GM19467 (cell line): ENCODE measurements around the gene NOP16.

ENCODE experiments used
- ATAC-seq: cut with Tn5 transposase; IDR thresholded peaks from one replicate; pipeline ENCODE4 v1.9.1; 2021; ENCODE audit warnings: mild to moderate bottlenecking, moderate library complexity; ENCODE audit not compliant: unreplicated experiment

NOP16 gene

GRCh38 chr5:176361437-176362232 lies 26.8 kb downstream of the NOP16 start, which contains the start of gene KIAA1191:
Gene KIAA1191 (minus strand): TSS chr5:176361764. CDS start chr5:176359508, 2,256 bp downstream.
- ATAC-seq: peak; percentile 91

- ATAC-seq: no peak
These were observed 27.4 kb downstream of the NOP16 start for GRCh38 chr5:176360894-176361436.

DNA sequence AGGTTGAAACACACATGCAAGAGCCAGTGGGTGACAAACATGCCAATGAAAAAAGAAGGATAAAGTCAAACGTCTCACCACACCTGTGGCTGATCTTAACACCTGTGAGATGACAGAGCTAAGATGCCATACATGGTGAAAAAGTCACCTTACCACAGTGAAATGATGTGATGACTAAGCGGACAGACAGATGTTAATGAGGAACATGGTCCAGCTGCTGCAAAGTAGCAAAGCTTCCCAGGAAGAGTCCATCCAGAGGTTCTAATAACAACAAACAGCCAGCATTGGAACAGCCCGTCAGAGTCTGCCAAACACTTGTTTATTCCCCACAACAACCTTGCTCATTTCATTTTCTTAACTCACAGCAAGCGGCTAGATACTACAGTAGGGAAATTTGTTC lies 28.7 kb downstream of the NOP16 start:
- ATAC-seq: no peak

DNA sequence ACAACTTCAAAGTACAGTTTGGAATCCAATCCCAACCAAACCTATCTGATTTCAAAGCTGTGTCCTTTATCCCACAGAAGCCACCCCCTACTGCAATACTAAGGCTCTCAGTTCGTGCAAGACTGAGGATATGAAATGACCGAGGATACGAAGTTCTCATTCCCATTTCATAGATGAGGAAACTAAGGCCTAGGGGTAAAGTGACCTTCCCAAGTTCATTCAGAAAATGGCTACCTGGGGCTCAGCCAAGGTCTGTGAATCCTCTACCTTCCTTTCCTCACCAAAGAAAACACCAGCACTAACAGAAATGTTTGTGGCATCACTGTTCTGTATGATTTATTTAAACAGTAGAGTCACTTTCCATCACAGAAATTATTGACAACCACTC lies 32.2 kb downstream of the NOP16 start:
- no peak for ATAC-seq

DNA sequence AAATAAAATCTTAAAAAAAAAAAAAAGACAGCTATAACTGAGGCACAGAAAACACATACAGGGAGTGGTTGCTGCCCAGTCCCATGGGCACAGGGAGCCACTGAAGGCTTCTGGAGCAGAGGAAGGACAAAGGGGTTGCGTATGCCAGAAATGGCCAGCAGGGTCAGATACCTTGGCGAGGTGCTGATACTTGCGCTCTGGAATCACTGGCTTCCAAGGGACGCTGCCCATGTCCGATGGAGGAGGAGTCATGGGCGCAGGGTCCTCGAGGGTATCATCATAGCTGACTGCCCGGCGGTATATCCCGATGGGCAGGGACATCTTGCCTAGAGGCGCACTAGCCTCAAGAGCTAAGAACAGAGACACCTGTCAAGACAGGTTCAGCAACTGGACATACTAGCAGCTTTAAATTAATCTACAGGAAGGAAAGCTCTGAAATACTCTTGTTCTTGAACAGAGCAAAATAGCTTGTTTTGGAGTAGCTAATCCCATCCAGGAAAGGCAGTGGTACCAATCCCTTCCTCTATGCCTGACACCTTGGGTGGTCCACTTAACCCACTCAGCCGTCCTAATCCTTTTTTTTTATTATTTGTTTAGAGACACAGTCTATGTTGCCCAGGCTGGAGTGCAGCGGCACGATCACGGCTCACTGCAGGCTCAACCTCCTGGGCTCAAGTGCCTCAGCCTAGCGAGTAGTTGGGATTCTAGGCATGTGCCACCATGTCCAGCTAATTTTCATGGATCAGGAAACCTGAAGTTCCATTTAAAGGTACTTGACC lies 32.8 kb downstream of the NOP16 start:
- no peak for ATAC-seq

DNA sequence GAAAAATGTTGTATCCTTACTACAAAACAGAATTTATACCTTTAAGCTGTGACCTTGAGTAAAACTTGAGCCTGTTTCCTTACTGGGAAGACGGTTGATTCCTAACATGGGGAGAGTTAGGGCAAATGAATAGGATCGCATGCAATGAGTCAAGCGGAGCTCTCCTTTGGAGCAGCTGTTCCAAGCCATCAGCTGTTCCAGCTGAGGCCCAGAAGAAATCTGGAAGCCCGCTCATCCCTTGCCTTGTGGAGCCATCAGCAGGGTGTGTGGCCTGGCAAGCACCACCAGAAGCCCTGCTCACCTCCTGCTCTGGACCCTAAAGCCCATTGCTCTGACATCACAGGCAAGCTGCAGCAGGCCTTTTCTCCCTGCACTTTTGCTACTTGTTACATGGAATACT lies 34.9 kb downstream of the NOP16 start:
- ATAC-seq: no peak

GRCh38 chr5:176352116-176352878 lies 36.1 kb downstream of the NOP16 start:
- ATAC-seq: no peak

GRCh38 chr5:176350416-176350815 lies 38.0 kb downstream of the NOP16 start:
- ATAC-seq: no peak

DNA sequence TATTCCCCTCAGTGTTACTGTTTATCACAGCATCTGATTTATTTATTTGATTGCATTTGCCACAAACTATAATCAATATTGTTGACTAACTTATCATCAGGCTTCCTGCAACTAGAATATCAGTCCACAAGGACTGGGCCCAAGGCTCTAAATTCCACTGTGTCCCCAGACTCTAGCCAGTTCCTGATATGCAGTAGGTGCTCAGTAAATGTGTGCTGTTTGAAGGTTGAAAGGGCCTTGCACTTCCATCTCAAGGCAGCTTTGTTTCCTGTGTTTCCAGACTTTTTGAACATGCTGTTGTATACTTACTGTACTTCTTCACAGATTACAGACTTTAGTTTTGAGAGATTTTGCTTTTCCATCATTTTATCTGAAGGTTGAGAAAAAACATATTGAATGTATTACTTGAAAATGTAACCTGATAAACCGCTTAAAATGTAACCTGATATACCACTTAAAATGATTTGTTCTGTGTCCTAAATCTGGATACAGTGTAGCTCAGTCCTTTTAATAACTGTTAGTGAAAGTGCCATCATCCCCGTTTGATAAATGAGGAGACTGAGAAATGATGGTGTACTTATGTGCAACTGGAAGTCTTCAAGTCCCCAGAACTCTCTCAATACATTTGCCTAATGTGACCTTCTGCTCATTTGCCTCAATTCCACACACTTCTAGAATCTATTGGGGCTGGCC lies 45.5 kb downstream of the NOP16 start:
- ATAC-seq: no peak

DNA sequence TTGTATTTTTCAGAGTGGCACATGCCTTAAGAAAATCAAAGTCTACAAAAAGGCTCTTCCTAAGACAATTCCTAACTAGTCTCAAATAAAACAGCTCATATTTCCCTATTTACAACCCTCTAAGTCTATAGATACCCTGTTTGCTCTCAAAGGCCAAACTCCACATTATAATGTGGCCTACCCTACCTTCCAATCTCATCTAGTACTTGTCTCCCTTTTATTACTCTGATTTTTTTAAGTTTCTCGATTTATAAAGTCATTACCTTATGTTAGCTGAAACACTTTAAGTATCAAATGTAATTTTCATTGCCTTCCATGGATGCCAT lies 46.3 kb downstream of the NOP16 start:
- ATAC-seq: no peak

GRCh38 chr5:176341325-176342157 lies 46.9 kb downstream of the NOP16 start:
- ATAC-seq: no peak

GRCh38 chr5:176339304-176339703 lies 49.1 kb downstream of the NOP16 start:
- no peak for ATAC-seq

GRCh38 chr5:176337913-176338312 lies 50.5 kb downstream of the NOP16 start:
- no peak for ATAC-seq

DNA sequence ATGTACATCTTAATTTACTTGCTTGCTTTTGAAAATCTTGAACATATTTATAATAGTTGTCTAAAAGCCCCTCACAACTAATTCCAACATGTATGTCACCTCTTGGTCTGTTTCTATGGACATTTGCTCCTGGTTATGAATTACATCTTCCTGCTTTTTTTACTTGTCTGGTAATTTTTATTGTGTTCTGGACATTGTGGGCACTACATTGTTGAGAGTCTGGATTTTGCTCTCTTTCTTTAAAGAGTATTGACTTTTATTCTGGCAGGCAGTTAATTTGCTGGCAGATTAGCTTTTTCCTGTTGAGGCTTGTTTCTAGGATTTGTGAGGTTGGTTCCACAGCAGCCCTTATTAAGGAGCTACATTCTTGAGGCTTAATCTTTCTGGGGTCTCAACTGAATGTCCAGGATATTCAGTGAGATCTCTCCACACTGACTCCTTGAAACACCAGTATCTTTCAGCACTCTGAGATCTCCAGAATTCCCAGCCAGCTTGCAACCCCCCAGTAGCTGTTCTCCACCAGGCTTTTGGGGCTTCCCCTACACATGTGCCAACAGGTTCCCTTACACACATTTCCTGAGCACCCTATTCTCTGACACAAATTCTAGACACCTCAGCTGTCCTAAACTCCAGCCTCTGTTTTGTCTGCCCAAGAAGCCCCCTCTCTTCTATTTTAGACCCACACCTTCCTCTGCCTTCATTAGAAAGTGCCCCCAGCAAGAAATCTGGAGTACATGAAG lies 54.2 kb downstream of the NOP16 start:
- ATAC-seq: no peak
